ENCODE results near the gene ZNF519.
"Not testable (repeated sequence)": the region's sequence is repeated elsewhere in the genome, so short reads cannot be mapped to it uniquely, and the experiment has no call there.

Gene ZNF519

GRCh38 chr18:14132271-14132700 lies at the start of gene ZNF519:
Gene ZNF519 (minus strand): TSS chr18:14132435. CDS start chr18:14132277, 158 bp downstream.
- peak; percentile 97 for DNase-seq (ENCODE audit: low read depth)

- no peak for DNase-seq (ENCODE audit: low read depth)
Measured at GRCh38 chr18:14179306-14179705, 47.1 kb upstream of the ZNF519 start.

DNA sequence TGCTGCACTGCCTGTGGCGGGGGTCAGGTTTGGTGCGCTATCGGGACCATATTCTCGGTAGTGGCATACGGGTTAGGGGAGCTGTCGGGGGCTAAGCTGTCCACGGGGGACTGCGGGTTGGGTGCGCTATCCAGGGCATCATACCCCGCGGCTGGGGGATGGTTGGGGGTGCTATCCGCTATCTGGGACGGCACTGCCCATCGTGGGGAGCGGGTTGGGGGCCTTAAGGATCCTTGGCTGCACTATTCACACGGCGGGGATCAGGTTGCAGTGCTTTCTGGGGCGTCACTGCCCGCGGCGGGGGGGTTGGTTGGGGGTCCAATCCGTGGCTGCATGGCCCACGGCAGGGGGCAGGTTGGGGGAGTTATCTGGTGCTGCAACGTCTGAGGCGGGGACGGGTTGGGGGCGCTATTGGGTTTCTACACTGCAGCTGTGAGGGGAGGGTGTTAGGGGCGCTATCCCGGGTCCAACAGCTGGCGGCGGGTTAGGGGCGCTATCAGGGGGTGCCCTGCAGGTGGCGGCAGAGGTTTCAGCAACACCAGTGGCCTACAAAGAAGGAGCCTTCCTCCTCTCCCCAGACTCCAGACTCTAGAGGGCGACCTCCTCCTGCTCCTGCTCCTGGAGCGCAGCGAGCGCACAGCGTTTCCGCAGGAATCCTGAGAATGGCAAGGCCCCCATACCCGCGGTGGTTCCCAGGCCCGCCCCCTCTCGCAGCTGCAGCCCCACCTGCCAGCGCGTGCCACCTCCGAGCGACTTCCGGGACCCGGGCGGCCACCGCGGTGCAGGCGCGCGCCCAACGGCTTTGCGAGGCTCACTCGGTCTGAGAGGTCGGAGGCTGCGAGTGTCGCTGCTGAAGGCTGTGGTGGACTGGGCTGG lies 46.3 kb upstream of the ZNF519 start:
- DNase-seq (ENCODE audit: low read depth): not testable (repeated sequence)

GRCh38 chr18:14177540-14178320 lies 45.5 kb upstream of the ZNF519 start:
- not testable (repeated sequence) for DNase-seq (ENCODE audit: low read depth)

DNA sequence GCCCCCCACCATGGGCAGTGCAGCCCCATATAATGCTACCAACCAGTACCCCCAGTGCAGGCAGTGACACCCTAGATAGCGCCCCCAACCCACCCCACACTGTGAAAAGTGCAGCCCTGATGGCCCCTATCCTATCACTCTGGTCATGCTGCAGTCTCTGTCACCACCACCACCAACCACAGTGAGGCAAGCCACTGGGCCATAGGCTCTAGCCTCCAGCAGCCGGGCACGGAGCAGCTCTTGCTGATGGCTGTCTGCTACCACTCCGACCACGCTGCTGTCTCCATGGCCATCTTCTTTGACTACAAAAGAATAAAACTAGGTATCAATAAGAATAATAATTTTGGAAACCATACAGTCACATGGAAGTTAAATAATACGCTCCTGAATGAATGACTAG lies 43.2 kb upstream of the ZNF519 start:
- not testable (repeated sequence) for DNase-seq (ENCODE audit: low read depth)

DNA sequence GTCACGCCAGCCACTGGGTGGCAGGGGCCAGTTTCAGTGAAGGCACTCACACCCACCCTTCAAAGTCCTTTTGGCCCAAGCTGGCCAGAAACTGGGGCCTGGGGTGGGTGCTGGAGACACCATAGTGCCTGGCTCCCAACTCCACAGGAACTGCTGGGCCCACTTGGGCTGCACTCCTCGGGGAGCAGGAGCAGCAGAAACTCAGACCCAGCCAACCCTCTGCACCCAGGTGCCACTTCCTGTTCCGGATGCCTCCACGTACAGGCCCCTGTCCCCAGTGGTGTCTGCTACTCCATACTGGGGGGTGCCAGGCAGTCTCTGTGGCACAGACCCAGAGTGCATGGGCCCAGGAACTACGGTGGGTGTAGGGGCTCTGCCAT lies 42.5 kb upstream of the ZNF519 start:
- no peak for DNase-seq (ENCODE audit: low read depth)

DNA sequence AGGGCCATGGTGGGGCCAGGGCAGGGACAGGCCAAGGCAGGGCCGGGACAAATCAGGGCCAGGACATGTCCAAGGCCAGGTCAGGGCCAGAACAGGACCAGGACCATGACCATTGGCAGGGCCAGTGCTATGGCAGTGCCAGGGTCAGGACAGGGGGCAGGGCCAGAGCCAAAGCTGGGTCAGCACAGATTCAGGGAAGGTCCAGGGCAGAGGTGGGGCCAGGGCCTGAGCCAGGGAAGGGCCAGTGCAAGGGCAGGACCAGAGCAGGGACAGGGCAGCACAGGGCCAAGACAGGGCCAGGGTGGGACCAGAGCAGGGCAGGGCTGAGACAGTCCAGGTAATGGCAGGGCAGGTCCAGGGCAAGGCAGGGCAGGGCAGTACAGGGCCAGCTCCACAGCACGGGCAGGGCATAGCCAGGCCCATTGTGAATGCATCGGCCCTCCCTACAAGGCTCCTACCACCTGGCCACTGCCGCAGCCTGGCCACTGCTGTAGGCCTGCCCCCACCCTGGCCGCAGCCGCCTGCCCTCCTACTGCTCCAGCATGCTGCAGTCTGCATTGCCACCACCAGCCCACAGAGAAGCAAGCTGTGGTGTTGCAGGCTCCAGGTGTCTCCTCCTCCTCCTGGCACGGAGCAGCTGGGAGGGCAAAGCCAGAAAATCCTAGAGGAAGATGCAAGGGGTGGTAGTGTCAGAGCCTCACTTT lies 41.9 kb upstream of the ZNF519 start:
- not testable (repeated sequence) for DNase-seq (ENCODE audit: low read depth)

DNA sequence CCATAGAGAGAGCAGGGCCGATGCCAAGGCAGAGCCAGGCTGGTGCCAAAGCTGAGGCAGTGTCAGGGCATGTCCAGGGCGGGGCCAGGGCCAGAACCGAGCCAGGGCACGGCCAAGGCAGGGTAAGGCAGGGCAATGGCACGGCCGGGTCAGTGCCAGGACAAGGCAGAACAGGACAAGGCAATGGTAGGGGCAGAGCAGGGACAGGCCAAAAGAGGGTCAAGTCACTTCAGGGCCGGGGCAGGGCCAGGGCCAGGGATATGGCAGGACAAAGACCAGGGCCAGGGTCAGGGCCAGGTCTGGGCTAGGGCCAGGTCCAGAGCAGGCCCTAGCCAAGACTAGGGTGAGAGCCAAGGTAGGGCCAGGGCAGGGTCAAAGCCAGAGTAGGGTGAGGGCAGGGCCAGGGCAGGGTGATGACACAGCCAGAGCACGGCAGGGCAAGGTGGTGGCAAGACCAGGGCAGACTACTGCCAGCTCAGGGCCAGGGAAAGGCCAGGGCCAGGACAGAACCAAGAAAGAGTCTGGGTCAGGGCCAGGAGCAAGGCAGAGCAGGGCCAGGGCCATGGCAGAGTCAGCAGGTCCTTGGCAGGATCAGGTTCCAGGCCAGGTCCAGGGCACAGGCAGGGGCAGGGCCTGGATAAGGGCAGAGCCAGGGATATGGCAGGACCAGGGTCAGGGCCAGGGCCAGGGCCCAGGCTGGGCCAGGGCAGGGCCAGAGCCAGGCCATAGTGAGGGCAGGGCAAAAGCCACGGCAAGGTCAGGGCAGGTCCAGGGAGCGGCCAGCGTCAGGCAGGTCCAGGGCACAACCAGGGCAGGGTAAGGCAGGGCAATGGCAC lies 41.1 kb upstream of the ZNF519 start:
- DNase-seq (ENCODE audit: low read depth): not testable (repeated sequence)

DNA sequence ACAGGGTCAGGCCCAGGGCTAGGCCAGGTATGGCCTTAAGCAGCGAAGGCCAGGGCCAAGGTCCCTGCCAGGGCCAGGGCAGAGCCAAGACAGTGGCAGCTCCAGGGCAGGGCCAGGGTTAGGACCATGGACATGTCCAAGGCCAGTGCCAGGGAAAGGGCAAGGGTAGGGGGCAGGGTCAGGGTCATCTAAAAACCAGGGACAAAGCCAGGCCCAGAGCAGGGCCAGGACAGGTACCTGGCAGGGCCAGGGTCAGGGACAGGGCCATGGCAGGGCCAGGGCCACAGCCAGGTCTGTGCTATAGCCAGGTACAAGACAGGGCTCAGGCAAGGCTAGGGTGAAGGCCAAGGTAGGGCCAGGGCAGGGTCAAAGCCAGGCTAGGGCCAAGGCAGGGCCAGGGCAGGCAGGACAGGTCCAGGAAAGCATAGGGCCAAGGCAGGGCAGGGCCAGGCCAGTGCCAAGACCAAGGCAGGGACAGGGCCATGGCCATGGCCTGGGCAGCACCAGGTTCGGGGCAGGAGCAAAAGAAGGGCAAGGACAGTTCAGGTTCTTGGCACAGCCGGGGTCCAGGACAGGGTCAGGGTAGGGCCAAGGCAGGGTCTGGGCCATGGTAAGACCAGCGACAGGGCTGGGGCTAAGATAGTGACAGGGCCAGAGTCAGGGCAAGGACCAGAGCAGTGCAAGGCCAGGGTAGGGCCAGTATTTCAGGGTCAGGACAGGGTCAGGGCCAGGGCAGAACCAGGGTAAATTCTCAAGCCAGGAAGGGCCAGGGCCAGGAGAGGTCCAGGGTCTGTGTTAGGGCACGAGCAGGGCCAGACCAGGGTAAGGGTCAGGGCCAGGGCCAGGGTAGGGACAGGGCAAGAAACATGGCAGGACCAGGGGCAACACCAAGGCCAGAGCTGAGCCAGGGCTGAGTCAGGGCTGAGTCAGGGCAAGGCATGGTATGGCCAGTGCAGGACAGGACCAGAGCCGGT lies 40.2 kb upstream of the ZNF519 start:
- DNase-seq (ENCODE audit: low read depth): not testable (repeated sequence)

- not testable (repeated sequence) for DNase-seq (ENCODE audit: low read depth)
Measured at GRCh38 chr18:14171301-14172141, 39.3 kb upstream of the ZNF519 start.

GRCh38 chr18:14170367-14171036 lies 38.3 kb upstream of the ZNF519 start:
- not testable (repeated sequence) for DNase-seq (ENCODE audit: low read depth)

- not testable (repeated sequence) for DNase-seq (ENCODE audit: low read depth)
Measured at GRCh38 chr18:14162915-14163314, 30.7 kb upstream of the ZNF519 start.

GRCh38 chr18:14151564-14152113 lies 19.4 kb upstream of the ZNF519 start:
- DNase-seq (ENCODE audit: low read depth): not testable (repeated sequence)

GRCh38 chr18:14150766-14151165 lies 18.5 kb upstream of the ZNF519 start:
- DNase-seq (ENCODE audit: low read depth): not testable (repeated sequence)

- not testable (repeated sequence) for DNase-seq (ENCODE audit: low read depth)
Measured at GRCh38 chr18:14149916-14150420, 17.7 kb upstream of the ZNF519 start.

GRCh38 chr18:14149121-14149850 lies 17.1 kb upstream of the ZNF519 start:
- DNase-seq (ENCODE audit: low read depth): not testable (repeated sequence)
